ENCODE data around the gene GRIN3A.

- TF ChIP-seq CTCF (conservative IDR thresholded peaks at IDR 0.05; ENCODE audit: low read length) (no peak), EZH2phosphoT487 (IDR thresholded peaks at IDR 0.05; ENCODE audit: borderline replicate concordance) (no peak)
Measured at GRCh38 chr9:101778332-101778731, 39.9 kb upstream of the GRIN3A start.

Measured in Loucy (cell line).